Measurements from ENCODE around the gene C10orf105. TPM values are rescaled to one million over a fixed set of nuclear protein-coding genes. Genes with fewer than 3 reads are reported as not detected.

C10orf105 gene
- total RNA-seq, 1 donor from 2014 or later: 0.18 TPM

GRCh38 chr10:71679425-71679824 is 40.2 kb downstream of the C10orf105 start:
- no peak for DNase-seq (ENCODE audit: low spot score)
- Mint-ChIP-seq H3K27me3 (ENCODE audit: low read depth) (no peaks in the 10 kb centered on the region), H3K4me1 (ENCODE audit: low read depth) (peaks cover under 1% of the 10 kb centered on the region), H3K4me3 (ENCODE audit: low read depth) (no peak overlapping the region), H3K9me3 (no peaks in the 10 kb centered on the region), H3K36me3 (ENCODE audit: low read depth) (no peaks in the 10 kb centered on the region), H3K27ac (no peak overlapping the region)
- intact Hi-C loops (cut with micrococcal nuclease): no loop called here

GRCh38 chr10:71678057-71678805 is 41.3 kb downstream of the C10orf105 start:
- Mint-ChIP-seq H3K36me3 (ENCODE audit: low read depth) (no peaks in the 10 kb centered on the region), H3K4me1 (ENCODE audit: low read depth) (no peaks in the 10 kb centered on the region), H3K4me3 (ENCODE audit: low read depth) (no peak overlapping the region), H3K27me3 (ENCODE audit: low read depth) (no peaks in the 10 kb centered on the region), H3K27ac (no peak overlapping the region), H3K9me3 (no peaks in the 10 kb centered on the region)
- no peak for DNase-seq (ENCODE audit: low spot score)
- intact Hi-C loops (cut with micrococcal nuclease): no loop called here

DNA sequence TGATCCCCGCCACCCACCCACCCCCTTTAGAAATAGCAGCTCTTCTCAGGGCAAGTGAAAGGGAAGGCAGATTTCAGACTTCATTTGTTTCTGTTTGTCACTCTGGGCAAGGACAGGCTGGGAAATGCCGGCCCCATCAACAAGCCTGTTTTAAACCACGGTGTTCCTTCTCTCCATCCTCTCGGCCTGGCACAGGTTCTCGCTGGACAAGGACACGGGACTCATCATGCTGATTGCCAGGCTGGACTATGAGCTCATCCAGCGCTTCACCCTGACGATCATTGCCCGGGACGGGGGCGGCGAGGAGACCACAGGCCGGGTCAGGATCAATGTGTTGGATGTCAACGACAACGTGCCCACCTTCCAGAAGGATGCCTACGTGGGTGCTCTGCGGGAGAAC is 42.3 kb downstream of the C10orf105 start:
- H3K27me3 Mint-ChIP-seq (ENCODE audit: low read depth): no peaks in the 10 kb centered on the region
- intact Hi-C loops (cut with micrococcal nuclease): no loop called here
- no peak for DNase-seq (ENCODE audit: low spot score)
- H3K27ac Mint-ChIP-seq: no peak overlapping the region
- no peak overlapping the region for H3K4me3 Mint-ChIP-seq (ENCODE audit: low read depth)
- H3K9me3 Mint-ChIP-seq: no peaks in the 10 kb centered on the region
- H3K36me3 Mint-ChIP-seq (ENCODE audit: low read depth): no peaks in the 10 kb centered on the region
- H3K4me1 Mint-ChIP-seq (ENCODE audit: low read depth): no peaks in the 10 kb centered on the region

DNA sequence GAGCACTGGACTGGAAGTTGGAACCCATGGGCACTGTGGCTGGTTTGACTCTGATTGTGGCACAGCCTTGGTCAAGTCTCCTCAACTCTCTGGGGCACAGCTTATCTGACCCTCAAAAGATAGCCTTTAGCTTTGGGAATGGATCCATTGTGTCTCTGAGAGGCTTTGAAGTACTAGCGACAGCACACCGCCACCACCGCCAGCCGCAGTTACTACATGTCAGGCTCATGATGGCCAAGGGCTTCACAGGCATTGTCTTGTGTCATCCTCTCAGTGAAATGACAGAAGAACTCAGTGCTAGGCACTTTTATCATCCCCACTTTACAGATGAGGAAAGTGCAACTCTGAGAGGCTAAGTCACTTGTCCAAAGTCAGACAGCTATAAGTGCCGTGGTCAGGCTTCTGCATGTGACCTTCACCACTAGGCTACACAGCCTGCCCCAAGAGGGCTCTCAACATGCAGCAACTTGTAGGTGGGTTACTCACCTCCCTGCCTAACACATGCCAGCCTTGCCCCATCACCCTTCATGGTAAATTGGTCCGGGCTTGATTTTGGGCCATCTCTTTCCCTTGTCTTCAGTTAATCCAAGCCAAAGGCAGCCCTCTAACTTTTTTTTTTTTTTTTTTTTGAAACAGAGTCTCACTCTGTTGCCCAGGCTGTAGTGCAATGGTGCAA is 44.1 kb downstream of the C10orf105 start:
- H3K36me3 Mint-ChIP-seq (ENCODE audit: low read depth): no peaks in the 10 kb centered on the region
- no peak overlapping the region for H3K4me3 Mint-ChIP-seq (ENCODE audit: low read depth)
- no peaks in the 10 kb centered on the region for H3K4me1 Mint-ChIP-seq (ENCODE audit: low read depth)
- no peak for DNase-seq (ENCODE audit: low spot score)
- no peaks in the 10 kb centered on the region for H3K27me3 Mint-ChIP-seq (ENCODE audit: low read depth)
- H3K9me3 Mint-ChIP-seq: no peaks in the 10 kb centered on the region
- H3K27ac Mint-ChIP-seq: no peak overlapping the region
- intact Hi-C loops (cut with micrococcal nuclease): no loop called here

- intact Hi-C loops (cut with micrococcal nuclease): no loop called here
- Mint-ChIP-seq H3K36me3 (ENCODE audit: low read depth) (no peaks in the 10 kb centered on the region), H3K4me1 (ENCODE audit: low read depth) (peaks cover 4% of the 10 kb centered on the region), H3K4me3 (ENCODE audit: low read depth) (no peak overlapping the region), H3K27me3 (ENCODE audit: low read depth) (no peaks in the 10 kb centered on the region), H3K9me3 (no peaks in the 10 kb centered on the region), H3K27ac (no peak overlapping the region)
- DNase-seq (ENCODE audit: low spot score): no peak
Observed at GRCh38 chr10:71671994-71672946, 47.3 kb downstream of the C10orf105 start.

DNA sequence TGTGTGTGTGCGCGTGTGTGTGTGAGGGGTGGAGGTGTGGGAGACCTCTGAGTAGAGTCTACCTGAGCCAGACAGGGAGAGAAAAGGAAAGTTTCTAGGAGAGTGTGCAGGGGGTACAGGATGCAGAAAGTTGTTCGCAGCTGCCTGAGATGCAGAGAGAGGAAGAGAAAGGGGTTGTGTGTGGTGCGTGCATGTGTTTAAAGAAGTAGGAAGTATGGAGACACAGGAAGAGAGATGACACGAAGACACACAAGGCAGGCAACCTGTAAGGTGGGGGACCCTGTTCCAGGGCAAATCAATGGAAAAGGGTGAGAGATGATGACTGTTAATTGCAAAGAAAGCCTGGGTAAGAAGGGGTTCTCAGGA is 52.2 kb downstream of the C10orf105 start:
- DNase-seq (ENCODE audit: low spot score): no peak
- H3K4me3 Mint-ChIP-seq (ENCODE audit: low read depth): no peak overlapping the region
- H3K4me1 Mint-ChIP-seq (ENCODE audit: low read depth): peaks cover 5% of the 10 kb centered on the region
- H3K36me3 Mint-ChIP-seq (ENCODE audit: low read depth): no peaks in the 10 kb centered on the region
- H3K9me3 Mint-ChIP-seq: no peaks in the 10 kb centered on the region
- intact Hi-C loops (cut with micrococcal nuclease): no loop called here
- no peaks in the 10 kb centered on the region for H3K27me3 Mint-ChIP-seq (ENCODE audit: low read depth)
- peak overlapping the region; percentile 8 for H3K27ac Mint-ChIP-seq

GRCh38 chr10:71666639-71667386 is 52.8 kb downstream of the C10orf105 start:
- no peak overlapping the region for H3K27ac Mint-ChIP-seq
- no peaks in the 10 kb centered on the region for H3K36me3 Mint-ChIP-seq (ENCODE audit: low read depth)
- H3K4me3 Mint-ChIP-seq (ENCODE audit: low read depth): no peak overlapping the region
- H3K4me1 Mint-ChIP-seq (ENCODE audit: low read depth): peaks cover 5% of the 10 kb centered on the region
- no peak for DNase-seq (ENCODE audit: low spot score)
- no peaks in the 10 kb centered on the region for H3K27me3 Mint-ChIP-seq (ENCODE audit: low read depth)
- intact Hi-C loops (cut with micrococcal nuclease): no loop called here
- H3K9me3 Mint-ChIP-seq: no peaks in the 10 kb centered on the region

GRCh38 chr10:71665456-71665855 is 54.1 kb downstream of the C10orf105 start:
- H3K27ac Mint-ChIP-seq: no peak overlapping the region

GRCh38 chr10:71664585-71664984 is 55.0 kb downstream of the C10orf105 start:
- Mint-ChIP-seq H3K27ac (no peak overlapping the region), H3K9me3 (no peaks in the 10 kb centered on the region), H3K4me3 (ENCODE audit: low read depth) (no peak overlapping the region), H3K27me3 (ENCODE audit: low read depth) (no peaks in the 10 kb centered on the region), H3K4me1 (ENCODE audit: low read depth) (peaks cover 5% of the 10 kb centered on the region), H3K36me3 (ENCODE audit: low read depth) (no peaks in the 10 kb centered on the region)
- DNase-seq (ENCODE audit: low spot score): no peak
- intact Hi-C loops (cut with micrococcal nuclease): no loop called here

More at GRCh38 chr10:71665456-71665855, 54.1 kb downstream of the C10orf105 start:
- peaks cover 5% of the 10 kb centered on the region for H3K4me1 Mint-ChIP-seq (ENCODE audit: low read depth)
- H3K9me3 Mint-ChIP-seq: no peaks in the 10 kb centered on the region
- no peak for DNase-seq (ENCODE audit: low spot score)
- H3K36me3 Mint-ChIP-seq (ENCODE audit: low read depth): no peaks in the 10 kb centered on the region
- no peak overlapping the region for H3K4me3 Mint-ChIP-seq (ENCODE audit: low read depth)
- intact Hi-C loops (cut with micrococcal nuclease): no loop called here
- H3K27me3 Mint-ChIP-seq (ENCODE audit: low read depth): no peaks in the 10 kb centered on the region

DNA sequence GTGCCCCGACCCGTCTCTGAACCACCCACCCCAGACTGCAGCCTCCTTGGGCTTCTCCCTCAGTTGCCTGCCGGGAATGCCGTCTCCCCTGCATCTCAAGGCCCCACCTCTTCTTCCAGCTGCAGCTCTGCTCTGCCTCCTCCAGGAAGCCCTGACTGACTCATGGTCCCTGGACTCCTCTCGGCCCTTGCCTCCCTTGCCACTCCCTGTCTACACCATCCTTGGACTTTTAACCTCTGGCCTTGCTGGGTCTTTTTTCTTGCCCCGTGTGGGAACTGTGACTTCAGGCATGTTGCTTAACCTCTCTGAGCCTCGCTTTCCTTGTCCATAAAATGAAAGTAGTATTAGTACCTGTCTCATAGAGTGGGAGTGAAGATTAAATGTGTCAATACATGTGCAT is 56.3 kb downstream of the C10orf105 start:
- Mint-ChIP-seq H3K27ac (no peak overlapping the region), H3K4me1 (ENCODE audit: low read depth) (peaks cover 8% of the 10 kb centered on the region), H3K36me3 (ENCODE audit: low read depth) (no peaks in the 10 kb centered on the region), H3K4me3 (ENCODE audit: low read depth) (no peak overlapping the region), H3K27me3 (ENCODE audit: low read depth) (no peaks in the 10 kb centered on the region), H3K9me3 (no peaks in the 10 kb centered on the region)
- intact Hi-C loops (cut with micrococcal nuclease): no loop called here
- DNase-seq (ENCODE audit: low spot score): no peak

DNA sequence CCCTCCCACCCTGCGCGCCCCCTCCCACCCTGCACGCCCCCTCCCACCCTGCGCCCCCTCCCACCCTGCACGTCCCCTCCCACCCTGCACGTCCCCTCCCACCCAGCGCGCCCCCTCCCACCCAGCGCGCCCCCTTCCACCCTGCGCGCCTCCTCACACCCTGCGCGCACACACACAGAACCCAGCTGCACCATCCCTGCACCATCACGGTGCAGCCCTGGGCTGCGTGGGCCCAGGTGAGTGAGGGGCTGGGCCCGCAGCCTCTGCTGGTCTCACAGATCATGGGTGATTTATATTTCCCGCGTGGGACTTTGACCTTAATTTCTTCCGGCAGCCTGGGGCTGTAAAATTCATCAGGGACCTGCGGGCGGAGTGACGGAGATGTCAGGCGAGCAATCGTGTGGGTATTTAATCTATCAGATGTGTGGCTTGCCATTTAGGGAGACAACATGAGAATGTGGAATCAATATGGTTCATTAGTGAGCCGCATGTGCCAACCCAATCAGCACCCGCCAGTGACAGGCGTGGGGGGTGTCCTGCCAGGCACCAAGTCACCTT is 57.7 kb downstream of the C10orf105 start:
- H3K4me1 Mint-ChIP-seq (ENCODE audit: low read depth): peaks cover 3% of the 10 kb centered on the region
- intact Hi-C loops (cut with micrococcal nuclease): no loop called here
- H3K36me3 Mint-ChIP-seq (ENCODE audit: low read depth): no peaks in the 10 kb centered on the region
- no peak overlapping the region for H3K27ac Mint-ChIP-seq
- H3K4me3 Mint-ChIP-seq (ENCODE audit: low read depth): no peak overlapping the region
- H3K9me3 Mint-ChIP-seq: no peaks in the 10 kb centered on the region
- no peaks in the 10 kb centered on the region for H3K27me3 Mint-ChIP-seq (ENCODE audit: low read depth)
- DNase-seq (ENCODE audit: low spot score): no peak

Measured in activated T-helper 2 cell treated with anti-CD3 and anti-CD28 coated beads, Interferon-gamma antibody, Interleukin-2, Interleukin-4, amounts not matched to agents 10 μg/mL and 5 μg/mL and 100 μg/mL, durations not matched to agents 14 hours and 24 hours and 36 hours (primary cell).